Astrocyte of the spinal cord (primary cell): ENCODE measurements around the gene MVK.

Experiments used
- DNase-seq: peaks from one replicate; pipeline ENCODE4 v3.0.0; 2011; ENCODE audit warnings: low read depth, low spot score
- H3K4me3 ChIP-seq: 2 replicates; pipeline ENCODE4 v1.5.1; 2011; ENCODE audit warnings: low read depth, mild to moderate bottlenecking, low read length, moderate library complexity
- CTCF ChIP-seq: IDR thresholded peaks from 2 replicates; pipeline ENCODE4 v1.5.1; 2012; ENCODE audit warnings: low read depth, mild to moderate bottlenecking, low read length, inconsistent platforms
- in situ Hi-C: cut with HindIII; loops from 2 replicates; pipeline ENCODE4 v1.10.0; 2017; ENCODE audit warnings: low sequenced_read_pairs

Gene MVK

GRCh38 chr12:109542876-109543275, 30.7 kb upstream of the MVK start:
- DNase-seq = no peak
- TF ChIP-seq CTCF = no peak
- H3K4me3 ChIP-seq = no peak overlapping the region
- in situ Hi-C loops = no loop called here

- TF ChIP-seq CTCF = no peak
- H3K4me3 ChIP-seq = no peak overlapping the region
- in situ Hi-C loops = no loop called here
- no peak for DNase-seq
Measured at GRCh38 chr12:109544955-109545531, 28.6 kb upstream of the MVK start.

- DNase-seq = no peak
- in situ Hi-C loops = no loop called here
- no peak for TF ChIP-seq CTCF
- H3K4me3 ChIP-seq = no peak overlapping the region
Measured at GRCh38 chr12:109545826-109546225, 27.8 kb upstream of the MVK start.

GRCh38 chr12:109547286-109547685, 26.3 kb upstream of the MVK start:
- DNase-seq = no peak
- in situ Hi-C loops = no loop called here
- no peak overlapping the region for H3K4me3 ChIP-seq
- no peak for TF ChIP-seq CTCF

- no peak for TF ChIP-seq CTCF
- in situ Hi-C loops = no loop called here
- DNase-seq = no peak
- H3K4me3 ChIP-seq = no peak overlapping the region
Measured at GRCh38 chr12:109548258-109548657, 25.3 kb upstream of the MVK start.

GRCh38 chr12:109549613-109550270, 23.9 kb upstream of the MVK start:
- TF ChIP-seq CTCF = no peak
- DNase-seq = no peak
- in situ Hi-C loops = no loop called here
- H3K4me3 ChIP-seq = no peak overlapping the region
